ENCODE measurements around the gene EFL1. TPM values are rescaled to one million over a fixed set of nuclear protein-coding genes. Genes with fewer than 3 reads are reported as not detected.

Gene EFL1
- total RNA-seq, 2 experiments from 2014 or later: 20.8 to 23.1 TPM

DNA sequence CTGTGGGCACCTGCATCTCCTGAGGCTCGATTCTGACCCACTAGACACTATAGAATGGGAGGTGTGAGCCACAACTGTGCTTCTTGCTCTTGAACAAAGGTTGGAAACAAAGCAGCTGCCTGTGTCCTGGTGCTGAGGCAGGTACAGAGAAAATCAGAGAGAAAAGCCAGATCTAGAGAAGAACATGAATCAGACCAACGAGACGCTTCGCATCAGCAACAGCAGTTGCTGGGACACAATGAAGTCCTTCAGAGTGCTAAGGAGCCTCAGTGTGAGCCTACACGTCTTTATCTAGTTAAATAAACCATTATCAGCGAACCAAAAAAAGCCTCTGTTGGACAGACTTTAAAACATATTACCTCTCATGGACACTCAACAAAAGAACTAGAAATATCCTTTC, 130.4 kb downstream of the EFL1 start:
- H3K4me3 Mint-ChIP-seq: no peak overlapping the region
- ChIA-PET CTCF (no interaction called here), POLR2A (no interaction called here)
- H3K27me3 Mint-ChIP-seq: no peaks in the 10 kb centered on the region
- H3K4me1 Mint-ChIP-seq: peaks cover 7% of the 10 kb centered on the region
- no peak overlapping the region for H3K27ac Mint-ChIP-seq
- DNase-seq: no peak
- H3K9me3 Mint-ChIP-seq: no peaks in the 10 kb centered on the region
- H3K36me3 Mint-ChIP-seq (ENCODE audit: low read depth): peaks cover 8% of the 10 kb centered on the region

DNA sequence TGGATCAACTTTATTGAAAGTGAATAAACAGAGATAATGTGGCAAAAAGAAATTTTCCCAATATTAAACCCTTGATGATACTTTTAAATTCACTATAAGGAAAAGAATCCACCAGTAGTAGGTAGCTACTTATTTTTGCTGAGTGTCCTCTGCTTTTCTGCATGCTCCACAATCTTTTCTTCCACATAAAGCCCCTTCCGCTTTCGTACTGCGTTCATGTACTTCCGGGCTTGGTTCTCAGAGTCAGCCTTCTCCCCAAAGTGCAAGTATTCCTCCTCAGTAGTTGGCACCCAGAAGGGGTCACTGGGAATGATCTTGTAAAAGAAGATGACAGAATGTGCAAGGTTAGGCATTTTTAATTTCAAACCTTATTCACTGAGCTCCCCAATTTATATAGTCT, 132.3 kb downstream of the EFL1 start:
- no peak for DNase-seq
- no peak overlapping the region for H3K27ac Mint-ChIP-seq
- peaks cover 7% of the 10 kb centered on the region for H3K4me1 Mint-ChIP-seq
- ChIA-PET CTCF (interaction anchor here (2.3 kb wide), 1 partner anchor 22 kb away, joined by 10 read pairs; no protein-coding TSS in a partner anchor), POLR2A (interaction anchor here (1.1 kb wide), 1 partner anchor 90 kb away, joined by 3 read pairs; no protein-coding TSS in a partner anchor)
- no peaks in the 10 kb centered on the region for H3K27me3 Mint-ChIP-seq
- H3K9me3 Mint-ChIP-seq: no peaks in the 10 kb centered on the region
- H3K4me3 Mint-ChIP-seq: no peak overlapping the region
- H3K36me3 Mint-ChIP-seq (ENCODE audit: low read depth): peaks cover 7% of the 10 kb centered on the region

DNA sequence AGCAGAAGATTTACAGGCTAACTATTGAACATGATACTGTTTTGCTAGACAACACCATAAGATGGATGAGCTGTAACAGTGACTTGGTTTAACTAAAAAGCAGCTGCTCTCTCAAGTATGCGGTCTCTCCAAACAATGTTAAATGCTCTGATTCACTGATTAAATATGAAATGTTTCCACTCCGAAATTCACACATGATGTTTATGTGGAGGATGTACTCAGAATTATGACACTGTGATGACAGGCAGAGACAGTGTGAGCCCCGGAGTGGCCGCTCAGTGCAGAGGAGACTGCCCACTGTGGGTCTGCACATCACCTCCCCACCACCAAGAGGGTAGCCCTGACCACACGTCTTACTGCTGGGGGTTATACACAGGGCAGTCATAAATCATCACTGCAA, 132.8 kb downstream of the EFL1 start:
- ChIA-PET CTCF (interaction anchor here (1.0 to 2.3 kb wide), 2 partner anchors 10 to 21 kb away, joined by 3 to 10 read pairs; no protein-coding TSS in a partner anchor), POLR2A (no interaction called here)
- Mint-ChIP-seq H3K36me3 (ENCODE audit: low read depth) (peaks cover 9% of the 10 kb centered on the region), H3K27me3 (no peaks in the 10 kb centered on the region), H3K4me1 (peaks cover 9% of the 10 kb centered on the region), H3K4me3 (no peak overlapping the region), H3K9me3 (no peaks in the 10 kb centered on the region), H3K27ac (no peak overlapping the region)
- no peak for DNase-seq

DNA sequence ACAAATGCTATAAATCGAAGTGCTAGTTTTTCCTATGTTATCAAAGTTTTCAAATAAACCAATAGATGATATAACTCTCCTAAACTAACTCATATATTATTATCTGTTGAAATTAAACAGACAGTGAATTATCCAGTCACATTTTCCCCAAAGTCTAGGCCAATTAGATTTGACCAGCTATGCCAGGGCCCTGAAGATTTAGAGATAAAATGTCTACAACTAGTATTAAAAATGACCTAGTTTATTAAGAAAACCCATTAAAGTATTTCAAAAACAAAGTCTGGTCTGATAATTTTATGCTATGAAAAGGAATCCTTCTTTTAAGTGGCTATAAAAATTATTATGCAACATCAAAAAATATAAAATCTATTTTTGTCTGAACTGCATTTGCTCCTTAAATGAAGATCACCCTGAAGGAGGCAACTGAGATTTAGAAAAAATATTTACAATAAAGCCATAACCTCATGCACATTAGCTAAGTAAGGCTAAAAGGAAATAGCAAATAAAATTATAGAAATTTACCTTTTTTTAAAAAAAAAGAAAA, 133.3 kb downstream of the EFL1 start:
- ChIA-PET CTCF (interaction anchor here (1.0 to 2.3 kb wide), 2 partner anchors 9 to 21 kb away, joined by 3 to 10 read pairs; no protein-coding TSS in a partner anchor), POLR2A (no interaction called here)
- Mint-ChIP-seq H3K4me1 (peaks cover 10% of the 10 kb centered on the region), H3K9me3 (no peaks in the 10 kb centered on the region), H3K36me3 (ENCODE audit: low read depth) (peaks cover 10% of the 10 kb centered on the region), H3K27ac (no peak overlapping the region), H3K4me3 (no peak overlapping the region), H3K27me3 (no peaks in the 10 kb centered on the region)
- DNase-seq: no peak

DNA sequence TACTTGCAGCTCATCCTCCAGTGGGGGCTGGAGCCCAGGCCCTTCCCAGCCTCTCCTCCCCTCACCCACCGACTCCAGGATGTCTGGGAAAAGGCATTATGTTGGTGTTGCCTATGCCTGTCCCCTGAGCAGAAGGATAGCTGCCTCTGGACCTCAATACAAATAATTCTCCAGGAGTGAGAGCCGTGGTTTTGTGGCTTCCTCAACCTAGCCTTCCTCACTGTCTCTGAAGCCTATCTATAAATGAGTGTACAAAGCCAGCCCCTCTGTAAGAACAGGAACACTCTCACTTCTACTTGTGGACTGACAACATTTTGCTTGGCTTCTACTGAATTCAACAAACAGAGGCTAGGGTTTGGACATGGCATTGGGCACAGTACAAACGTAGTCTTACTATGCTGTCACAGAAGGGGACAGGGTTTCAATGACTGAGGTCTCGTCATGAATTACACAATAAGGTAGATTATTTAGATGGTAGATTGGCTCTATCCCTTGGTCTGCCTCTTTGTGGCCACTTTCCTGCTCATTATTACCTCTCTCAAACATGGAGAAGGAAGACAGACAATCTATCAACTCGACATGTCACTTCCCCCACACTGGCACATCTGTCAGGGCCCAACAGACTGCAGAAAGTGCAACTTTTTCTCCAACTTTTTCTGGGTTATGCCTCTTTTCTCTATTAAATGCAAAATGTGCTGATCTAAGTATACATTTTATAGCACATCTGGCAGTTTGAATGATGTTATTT, 134.0 kb downstream of the EFL1 start:
- ChIA-PET CTCF (interaction anchor here (1.0 kb wide), 1 partner anchor 9 kb away, joined by 3 read pairs; no protein-coding TSS in a partner anchor), POLR2A (no interaction called here)
- DNase-seq: no peak
- Mint-ChIP-seq H3K36me3 (ENCODE audit: low read depth) (peaks cover 10% of the 10 kb centered on the region), H3K9me3 (no peaks in the 10 kb centered on the region), H3K27ac (no peak overlapping the region), H3K4me1 (peaks cover 10% of the 10 kb centered on the region), H3K4me3 (no peak overlapping the region), H3K27me3 (no peaks in the 10 kb centered on the region)

DNA sequence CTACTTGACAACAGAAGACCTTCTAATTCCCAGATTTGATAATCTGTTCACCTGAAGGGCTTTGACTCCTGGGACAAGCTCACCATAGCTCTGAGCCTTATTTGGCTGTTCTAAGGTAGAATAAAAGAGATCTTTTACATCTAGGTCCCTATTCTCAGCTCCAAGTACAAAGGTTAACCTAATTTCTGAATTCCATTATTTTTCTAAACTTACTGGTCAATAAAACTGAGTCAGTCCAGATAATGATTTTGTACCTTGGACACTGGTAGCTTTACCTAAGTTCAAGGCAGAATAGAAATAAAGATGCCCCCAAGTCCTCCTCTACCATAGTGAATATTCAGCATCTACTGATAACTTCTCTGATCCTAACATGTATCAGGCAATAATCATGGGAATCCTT, 135.0 kb downstream of the EFL1 start:
- POLR2A ChIA-PET: no interaction called here
- H3K4me1 Mint-ChIP-seq: peaks cover 10% of the 10 kb centered on the region
- H3K36me3 Mint-ChIP-seq (ENCODE audit: low read depth): peaks cover 6% of the 10 kb centered on the region
- H3K27ac Mint-ChIP-seq: no peak overlapping the region
- no peak overlapping the region for H3K4me3 Mint-ChIP-seq
- CTCF ChIA-PET: no interaction called here
- no peak for DNase-seq
- no peaks in the 10 kb centered on the region for H3K27me3 Mint-ChIP-seq
- no peaks in the 10 kb centered on the region for H3K9me3 Mint-ChIP-seq

DNA sequence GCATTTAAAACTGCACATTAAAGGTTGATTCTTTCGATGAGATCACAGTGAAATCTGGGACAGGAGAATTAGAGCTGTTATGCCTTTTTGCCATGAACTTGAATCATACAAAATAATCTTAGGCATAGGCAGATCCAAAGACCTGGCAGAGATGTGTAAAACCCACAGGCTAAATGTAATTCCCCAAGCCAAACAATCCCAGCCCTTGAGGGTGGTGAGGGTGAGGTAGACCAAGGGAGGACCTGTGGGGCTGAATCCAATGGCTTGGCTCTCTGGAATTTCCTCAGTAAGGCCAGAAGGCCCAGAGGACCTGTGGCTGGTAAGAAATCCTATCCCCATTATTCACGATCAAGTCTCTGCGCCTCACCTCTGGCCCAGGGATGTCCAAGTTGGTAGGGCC, 136.2 kb downstream of the EFL1 start:
- CTCF ChIA-PET: no interaction called here
- H3K4me1 Mint-ChIP-seq: peaks cover 10% of the 10 kb centered on the region
- H3K4me3 Mint-ChIP-seq: no peak overlapping the region
- DNase-seq: no peak
- no peaks in the 10 kb centered on the region for H3K9me3 Mint-ChIP-seq
- H3K27me3 Mint-ChIP-seq: no peaks in the 10 kb centered on the region
- POLR2A ChIA-PET: no interaction called here
- peaks cover 6% of the 10 kb centered on the region for H3K36me3 Mint-ChIP-seq (ENCODE audit: low read depth)
- H3K27ac Mint-ChIP-seq: no peak overlapping the region

DNA sequence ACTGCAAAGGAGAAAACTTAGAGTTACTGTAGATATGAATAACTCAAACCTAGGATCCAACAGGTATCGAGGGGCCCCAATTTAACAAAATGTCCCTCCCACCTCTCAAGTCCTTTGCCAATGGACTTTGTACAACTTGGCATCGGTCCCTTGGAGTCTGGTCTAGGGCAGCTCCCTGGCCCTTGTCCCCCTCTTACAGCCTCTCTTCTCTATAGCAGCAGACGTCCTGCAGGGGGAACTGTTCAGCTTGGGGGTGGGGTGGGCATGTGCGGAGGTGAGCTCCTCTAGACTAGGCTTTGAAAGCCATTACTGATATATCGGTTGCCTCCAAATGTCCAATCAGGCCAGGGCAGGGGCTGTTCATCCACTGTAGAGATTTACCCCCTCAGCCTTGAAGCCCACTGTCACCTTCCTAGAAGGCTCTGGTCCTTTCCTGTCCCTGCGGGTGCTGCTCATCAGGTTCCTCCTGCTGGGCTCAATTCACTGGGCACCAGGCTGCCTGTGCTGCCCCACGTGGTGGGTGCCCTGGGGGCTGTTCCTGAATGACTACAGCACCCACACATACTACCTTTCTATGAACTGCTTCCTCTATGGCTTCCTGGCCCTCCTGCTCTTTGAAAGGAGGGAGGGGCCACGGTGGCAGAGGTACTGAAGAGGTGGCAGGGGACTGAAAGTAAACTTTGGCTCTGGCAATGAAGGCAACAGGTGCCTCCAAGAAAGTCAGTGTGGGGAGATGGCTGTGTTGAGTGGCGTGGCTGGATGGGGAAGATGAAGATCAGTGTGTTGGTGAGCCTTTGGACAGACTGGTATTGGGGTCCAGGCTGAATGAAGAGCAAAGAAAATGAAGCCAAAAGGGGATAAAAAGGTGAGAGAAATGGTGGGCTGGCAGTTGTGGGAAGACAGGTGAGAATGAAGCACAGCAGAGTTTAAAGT, 137.9 kb downstream of the EFL1 start:
- H3K27ac Mint-ChIP-seq: no peak overlapping the region
- H3K36me3 Mint-ChIP-seq (ENCODE audit: low read depth): peaks cover 3% of the 10 kb centered on the region

DNA sequence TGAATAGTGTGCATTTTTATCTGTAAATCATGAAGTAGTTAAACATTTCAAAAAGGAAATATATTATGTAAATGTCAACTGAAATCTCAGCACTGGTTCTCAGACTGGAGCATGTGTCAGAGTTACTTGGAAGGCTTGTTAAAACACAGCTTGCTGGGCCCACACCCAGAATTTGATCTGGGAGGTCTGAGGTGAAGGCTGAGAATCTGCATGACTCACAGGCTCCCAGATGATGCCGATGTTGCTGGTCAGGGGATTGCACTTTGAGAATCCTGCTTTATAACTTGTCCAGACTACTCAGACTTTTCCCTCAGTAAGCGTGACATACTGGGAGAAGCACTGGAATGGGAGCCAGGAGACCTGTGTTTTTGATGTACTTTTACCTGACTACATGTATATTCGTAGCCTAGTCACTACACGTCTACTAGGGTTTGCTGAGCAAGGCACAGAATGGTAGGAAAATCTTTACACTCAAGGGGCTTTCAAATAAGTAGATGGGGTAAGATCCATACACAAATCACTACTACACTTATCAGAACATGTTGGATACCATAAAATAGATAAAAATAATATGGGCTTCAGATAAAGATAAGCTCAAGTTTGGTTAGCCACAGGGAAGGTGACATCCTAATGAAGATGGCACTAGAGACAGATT, 139.7 kb downstream of the EFL1 start:
- DNase-seq: no peak
- Mint-ChIP-seq H3K9me3 (no peaks in the 10 kb centered on the region), H3K27ac (no peak overlapping the region), H3K4me3 (no peak overlapping the region), H3K36me3 (ENCODE audit: low read depth) (peaks cover 3% of the 10 kb centered on the region), H3K27me3 (no peaks in the 10 kb centered on the region), H3K4me1 (peaks cover 4% of the 10 kb centered on the region)
- CTCF ChIA-PET: interaction anchor here (1.0 to 2.2 kb wide), 3 partner anchors 11 to 17 kb away, joined by 3 to 5 read pairs (median 4); no protein-coding TSS in a partner anchor
- POLR2A ChIA-PET: no interaction called here

More for the DNA sequence above, 137.9 kb downstream of the EFL1 start:
- Mint-ChIP-seq H3K9me3 (no peaks in the 10 kb centered on the region), H3K4me3 (no peak overlapping the region), H3K27me3 (no peaks in the 10 kb centered on the region), H3K4me1 (peaks cover 10% of the 10 kb centered on the region)
- ChIA-PET CTCF (interaction anchor here (2.2 kb wide), 1 partner anchor 16 kb away, joined by 4 read pairs; no protein-coding TSS in a partner anchor), POLR2A (no interaction called here)
- no peak for DNase-seq

DNA sequence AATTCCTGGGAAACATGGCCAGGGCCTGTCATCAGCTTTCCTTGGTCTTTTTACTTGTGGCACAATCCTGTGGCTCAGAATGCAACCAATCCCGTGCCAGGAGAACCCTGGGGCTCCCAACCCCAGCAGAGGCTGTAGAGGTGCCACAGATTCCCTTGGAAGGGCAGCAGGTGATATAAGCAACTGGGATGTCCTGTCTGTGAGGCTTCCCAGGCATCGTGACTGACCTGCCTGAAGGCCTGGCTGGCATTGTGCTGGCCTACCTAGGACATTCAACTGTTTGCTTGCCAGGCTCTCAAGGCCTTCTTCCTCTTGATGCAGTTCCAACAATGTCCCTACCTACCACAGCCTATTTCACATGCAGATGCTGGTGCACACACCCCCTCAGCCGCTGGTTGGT, 144.5 kb downstream of the EFL1 start:
- POLR2A ChIA-PET: no interaction called here
- H3K36me3 Mint-ChIP-seq (ENCODE audit: low read depth): no peaks in the 10 kb centered on the region
- H3K27ac Mint-ChIP-seq: no peak overlapping the region
- CTCF ChIA-PET: interaction anchor here (1.8 kb wide), 1 partner anchor 10 kb away, joined by 7 read pairs; no protein-coding TSS in a partner anchor
- no peaks in the 10 kb centered on the region for H3K27me3 Mint-ChIP-seq
- no peak overlapping the region for H3K4me3 Mint-ChIP-seq
- no peaks in the 10 kb centered on the region for H3K9me3 Mint-ChIP-seq
- H3K4me1 Mint-ChIP-seq: no peaks in the 10 kb centered on the region
- no peak for DNase-seq

DNA sequence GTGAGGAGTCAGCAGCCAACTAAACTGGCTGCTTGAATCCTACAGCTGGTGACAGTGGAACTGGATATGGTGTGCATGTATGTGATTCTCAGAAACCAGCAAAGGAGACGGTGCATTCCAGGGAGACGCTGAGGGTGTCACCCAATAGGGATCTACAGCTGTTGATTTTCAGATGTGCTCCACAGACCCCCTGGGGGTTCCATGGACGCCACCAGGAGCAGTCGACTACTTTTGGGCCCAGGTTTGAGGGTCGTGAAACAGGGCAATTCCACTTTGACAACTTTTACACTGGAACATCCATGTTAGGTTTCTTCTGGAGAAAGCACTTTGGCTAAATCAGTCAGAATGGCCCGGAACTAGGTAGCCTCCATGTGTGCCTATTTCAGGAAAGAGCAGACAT, 145.2 kb downstream of the EFL1 start:
- no peak overlapping the region for H3K27ac Mint-ChIP-seq
- DNase-seq: no peak
- H3K36me3 Mint-ChIP-seq (ENCODE audit: low read depth): no peaks in the 10 kb centered on the region
- no peak overlapping the region for H3K4me3 Mint-ChIP-seq
- no peaks in the 10 kb centered on the region for H3K27me3 Mint-ChIP-seq
- ChIA-PET CTCF (interaction anchor here (1.8 kb wide), 1 partner anchor 9 kb away, joined by 7 read pairs; no protein-coding TSS in a partner anchor), POLR2A (no interaction called here)
- no peaks in the 10 kb centered on the region for H3K9me3 Mint-ChIP-seq
- H3K4me1 Mint-ChIP-seq: no peaks in the 10 kb centered on the region

DNA sequence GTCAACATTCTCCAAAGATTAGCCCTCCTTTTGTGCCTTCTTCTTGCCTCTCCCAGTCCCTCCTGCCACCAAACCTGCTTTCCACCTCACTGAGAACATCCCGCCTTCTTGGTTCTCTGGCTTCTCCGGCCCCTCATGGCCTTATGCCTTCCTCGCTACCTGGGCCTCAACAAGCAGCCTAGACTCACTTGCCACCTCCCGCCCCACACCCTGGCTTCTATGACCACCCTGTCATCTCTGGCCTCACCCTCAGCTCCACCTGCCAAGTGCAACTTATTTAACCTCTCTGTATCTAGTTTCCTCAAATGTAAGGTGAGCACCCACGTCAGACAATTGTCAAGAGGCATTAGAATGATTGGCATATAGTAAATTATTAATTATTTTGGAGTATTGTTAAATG, 147.9 kb downstream of the EFL1 start:
- POLR2A ChIA-PET: no interaction called here
- H3K36me3 Mint-ChIP-seq (ENCODE audit: low read depth): no peaks in the 10 kb centered on the region
- H3K4me3 Mint-ChIP-seq: no peak overlapping the region
- no peaks in the 10 kb centered on the region for H3K9me3 Mint-ChIP-seq
- no peaks in the 10 kb centered on the region for H3K4me1 Mint-ChIP-seq
- H3K27ac Mint-ChIP-seq: no peak overlapping the region
- no peak for DNase-seq
- no peaks in the 10 kb centered on the region for H3K27me3 Mint-ChIP-seq
- CTCF ChIA-PET: no interaction called here
